ENCODE results near the gene CD163L1.
"Not testable (repeated sequence)": the region's sequence is repeated elsewhere in the genome, so short reads cannot be mapped to it uniquely, and the experiment has no call there.

Gene CD163L1

GRCh38 chr12:7346551-7347225 is 97.3 kb downstream of the CD163L1 start:
- no peaks in the 10 kb centered on the region for H3K36me3 ChIP-seq (ENCODE audit: control insufficient read depth, insufficient read depth, low read length)
- no peaks in the 10 kb centered on the region for H3K4me1 ChIP-seq (ENCODE audit: control insufficient read depth, insufficient read depth, low read length, poor library complexity, severe bottlenecking)
- H3K4me3 ChIP-seq (ENCODE audit: insufficient read depth, low read depth, low read length, poor library complexity, severe bottlenecking), result no peak overlapping the region
- DNase-seq, result no peak
- H3K27me3 ChIP-seq (replicated peaks; ENCODE audit: control insufficient read depth, insufficient read depth, low read length, poor library complexity, severe bottlenecking), result no peaks in the 10 kb centered on the region
- no peaks in the 10 kb centered on the region for H3K9me3 ChIP-seq (ENCODE audit: control insufficient read depth, low read length)
- no peak overlapping the region for H3K27ac ChIP-seq (ENCODE audit: insufficient read depth, low read length, poor library complexity, severe bottlenecking)

- Histone ChIP-seq H3K9me3 (ENCODE audit: control insufficient read depth, low read length) (no peaks in the 10 kb centered on the region), H3K4me1 (ENCODE audit: control insufficient read depth, insufficient read depth, low read length, poor library complexity, severe bottlenecking) (no peaks in the 10 kb centered on the region), H3K4me3 (ENCODE audit: insufficient read depth, low read depth, low read length, poor library complexity, severe bottlenecking) (no peak overlapping the region), H3K27me3 (replicated peaks; ENCODE audit: control insufficient read depth, insufficient read depth, low read length, poor library complexity, severe bottlenecking) (no peaks in the 10 kb centered on the region), H3K36me3 (ENCODE audit: control insufficient read depth, insufficient read depth, low read length) (no peaks in the 10 kb centered on the region), H3K27ac (ENCODE audit: insufficient read depth, low read length, poor library complexity, severe bottlenecking) (no peak overlapping the region)
- DNase-seq, result no peak
These were observed 98.9 kb downstream of the CD163L1 start for GRCh38 chr12:7344833-7345606.

GRCh38 chr12:7339675-7340074 is 104.3 kb downstream of the CD163L1 start:
- no peak for DNase-seq
- no peaks in the 10 kb centered on the region for H3K4me1 ChIP-seq (ENCODE audit: control insufficient read depth, insufficient read depth, low read length, poor library complexity, severe bottlenecking)
- H3K4me3 ChIP-seq (ENCODE audit: insufficient read depth, low read depth, low read length, poor library complexity, severe bottlenecking), result no peak overlapping the region
- no peak overlapping the region for H3K27ac ChIP-seq (ENCODE audit: insufficient read depth, low read length, poor library complexity, severe bottlenecking)
- no peaks in the 10 kb centered on the region for H3K27me3 ChIP-seq (replicated peaks; ENCODE audit: control insufficient read depth, insufficient read depth, low read length, poor library complexity, severe bottlenecking)
- H3K9me3 ChIP-seq (ENCODE audit: control insufficient read depth, low read length), result no peaks in the 10 kb centered on the region
- no peaks in the 10 kb centered on the region for H3K36me3 ChIP-seq (ENCODE audit: control insufficient read depth, insufficient read depth, low read length)

- H3K27ac ChIP-seq (ENCODE audit: insufficient read depth, low read length, poor library complexity, severe bottlenecking); H3K27me3 ChIP-seq (replicated peaks; ENCODE audit: control insufficient read depth, insufficient read depth, low read length, poor library complexity, severe bottlenecking); H3K36me3 ChIP-seq (ENCODE audit: control insufficient read depth, insufficient read depth, low read length); H3K4me3 ChIP-seq (ENCODE audit: insufficient read depth, low read depth, low read length, poor library complexity, severe bottlenecking); H3K4me1 ChIP-seq (ENCODE audit: control insufficient read depth, insufficient read depth, low read length, poor library complexity, severe bottlenecking); H3K9me3 ChIP-seq (ENCODE audit: control insufficient read depth, low read length); DNase-seq: not testable (repeated sequence)
These were observed 106.2 kb downstream of the CD163L1 start for GRCh38 chr12:7337790-7338189.

DNA sequence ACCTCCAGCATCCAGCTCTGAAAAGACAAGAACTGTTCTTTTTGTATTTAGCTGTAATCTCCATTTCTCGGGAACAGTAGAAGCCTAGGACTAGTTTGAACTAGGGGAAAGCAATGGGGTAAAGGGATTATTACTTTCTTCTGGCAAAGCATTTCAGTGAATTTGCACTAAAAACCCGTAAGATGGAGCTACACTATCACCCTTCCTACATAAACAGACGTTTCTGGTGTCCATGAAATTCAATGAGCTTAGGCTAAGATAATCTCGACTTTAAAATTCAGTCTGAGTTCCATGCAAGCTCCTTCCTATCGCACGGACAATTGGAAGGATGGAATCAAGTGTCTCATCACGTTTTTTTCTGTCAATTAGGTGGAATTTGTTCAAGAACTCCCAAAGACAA is 116.0 kb downstream of the CD163L1 start:
- Histone ChIP-seq H3K9me3 (ENCODE audit: control insufficient read depth, low read length) (no peaks in the 10 kb centered on the region), H3K4me1 (ENCODE audit: control insufficient read depth, insufficient read depth, low read length, poor library complexity, severe bottlenecking) (no peaks in the 10 kb centered on the region), H3K27me3 (replicated peaks; ENCODE audit: control insufficient read depth, insufficient read depth, low read length, poor library complexity, severe bottlenecking) (no peaks in the 10 kb centered on the region), H3K27ac (ENCODE audit: insufficient read depth, low read length, poor library complexity, severe bottlenecking) (no peak overlapping the region), H3K36me3 (ENCODE audit: control insufficient read depth, insufficient read depth, low read length) (no peaks in the 10 kb centered on the region), H3K4me3 (ENCODE audit: insufficient read depth, low read depth, low read length, poor library complexity, severe bottlenecking) (no peak overlapping the region)
- no peak for DNase-seq

DNA sequence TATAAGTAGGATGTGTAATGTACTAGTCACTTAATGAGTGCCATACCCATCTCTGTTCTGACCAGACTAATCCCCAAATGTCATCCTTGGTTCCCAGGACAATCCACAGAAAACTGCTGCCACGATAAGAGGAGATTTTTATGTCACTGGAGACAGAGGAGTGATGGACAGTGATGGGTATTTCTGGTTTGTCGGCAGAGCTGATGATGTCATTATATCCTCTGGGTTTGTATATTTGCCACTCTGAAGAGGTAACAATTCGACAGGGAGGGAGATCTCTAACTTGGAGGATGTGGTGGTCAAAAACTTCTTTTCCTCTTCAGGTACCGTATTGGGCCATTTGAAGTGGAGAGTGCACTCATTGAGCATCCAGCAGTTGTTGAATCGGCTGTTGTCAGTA is 119.8 kb downstream of the CD163L1 start:
- Histone ChIP-seq H3K27ac (ENCODE audit: insufficient read depth, low read length, poor library complexity, severe bottlenecking) (no peak overlapping the region), H3K9me3 (ENCODE audit: control insufficient read depth, low read length) (no peaks in the 10 kb centered on the region), H3K4me3 (ENCODE audit: insufficient read depth, low read depth, low read length, poor library complexity, severe bottlenecking) (no peak overlapping the region), H3K27me3 (replicated peaks; ENCODE audit: control insufficient read depth, insufficient read depth, low read length, poor library complexity, severe bottlenecking) (no peaks in the 10 kb centered on the region), H3K4me1 (ENCODE audit: control insufficient read depth, insufficient read depth, low read length, poor library complexity, severe bottlenecking) (no peaks in the 10 kb centered on the region), H3K36me3 (ENCODE audit: control insufficient read depth, insufficient read depth, low read length) (no peaks in the 10 kb centered on the region)
- DNase-seq, result no peak

DNA sequence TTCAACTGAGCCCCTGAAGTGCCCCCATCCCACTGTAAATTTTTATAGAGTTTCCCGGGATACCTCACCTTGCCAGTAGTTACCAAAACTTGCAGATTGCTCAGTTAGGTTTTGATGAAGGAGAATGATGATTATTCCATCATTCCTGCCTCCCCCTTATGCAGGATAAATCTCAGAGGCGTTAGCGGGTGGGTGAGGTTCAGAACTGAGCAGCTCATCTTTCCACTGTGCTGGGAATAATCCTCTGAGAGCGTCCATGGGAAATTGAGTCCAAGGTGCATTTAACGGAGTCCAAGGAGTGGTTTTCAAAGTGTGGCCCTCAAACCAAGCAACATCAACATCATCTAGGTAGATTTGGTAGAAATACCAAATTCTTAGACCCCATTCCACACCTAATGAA is 121.4 kb downstream of the CD163L1 start:
- H3K4me3 ChIP-seq (ENCODE audit: insufficient read depth, low read depth, low read length, poor library complexity, severe bottlenecking), result no peak overlapping the region
- DNase-seq, result no peak
- H3K9me3 ChIP-seq (ENCODE audit: control insufficient read depth, low read length), result no peaks in the 10 kb centered on the region
- H3K36me3 ChIP-seq (ENCODE audit: control insufficient read depth, insufficient read depth, low read length), result no peaks in the 10 kb centered on the region
- H3K4me1 ChIP-seq (ENCODE audit: control insufficient read depth, insufficient read depth, low read length, poor library complexity, severe bottlenecking), result no peaks in the 10 kb centered on the region
- H3K27me3 ChIP-seq (replicated peaks; ENCODE audit: control insufficient read depth, insufficient read depth, low read length, poor library complexity, severe bottlenecking), result no peaks in the 10 kb centered on the region
- no peak overlapping the region for H3K27ac ChIP-seq (ENCODE audit: insufficient read depth, low read length, poor library complexity, severe bottlenecking)

- Histone ChIP-seq H3K27me3 (replicated peaks; ENCODE audit: control insufficient read depth, insufficient read depth, low read length, poor library complexity, severe bottlenecking) (no peaks in the 10 kb centered on the region), H3K4me1 (ENCODE audit: control insufficient read depth, insufficient read depth, low read length, poor library complexity, severe bottlenecking) (no peaks in the 10 kb centered on the region), H3K36me3 (ENCODE audit: control insufficient read depth, insufficient read depth, low read length) (no peaks in the 10 kb centered on the region), H3K4me3 (ENCODE audit: insufficient read depth, low read depth, low read length, poor library complexity, severe bottlenecking) (no peak overlapping the region), H3K9me3 (ENCODE audit: control insufficient read depth, low read length) (no peaks in the 10 kb centered on the region), H3K27ac (ENCODE audit: insufficient read depth, low read length, poor library complexity, severe bottlenecking) (no peak overlapping the region)
- DNase-seq, result no peak
These were observed 122.3 kb downstream of the CD163L1 start for GRCh38 chr12:7321624-7322023.

- no peaks in the 10 kb centered on the region for H3K27me3 ChIP-seq (replicated peaks; ENCODE audit: control insufficient read depth, insufficient read depth, low read length, poor library complexity, severe bottlenecking)
- H3K27ac ChIP-seq (ENCODE audit: insufficient read depth, low read length, poor library complexity, severe bottlenecking), result no peak overlapping the region
- no peaks in the 10 kb centered on the region for H3K36me3 ChIP-seq (ENCODE audit: control insufficient read depth, insufficient read depth, low read length)
- H3K4me1 ChIP-seq (ENCODE audit: control insufficient read depth, insufficient read depth, low read length, poor library complexity, severe bottlenecking), result no peaks in the 10 kb centered on the region
- DNase-seq, result no peak
- H3K9me3 ChIP-seq (ENCODE audit: control insufficient read depth, low read length), result no peaks in the 10 kb centered on the region
- H3K4me3 ChIP-seq (ENCODE audit: insufficient read depth, low read depth, low read length, poor library complexity, severe bottlenecking), result no peak overlapping the region
These were observed 124.0 kb downstream of the CD163L1 start for GRCh38 chr12:7319930-7320329.

GRCh38 chr12:7310070-7310469 is 133.9 kb downstream of the CD163L1 start:
- Histone ChIP-seq H3K36me3 (ENCODE audit: control insufficient read depth, insufficient read depth, low read length) (no peaks in the 10 kb centered on the region), H3K9me3 (ENCODE audit: control insufficient read depth, low read length) (no peaks in the 10 kb centered on the region), H3K27ac (ENCODE audit: insufficient read depth, low read length, poor library complexity, severe bottlenecking) (no peak overlapping the region), H3K27me3 (replicated peaks; ENCODE audit: control insufficient read depth, insufficient read depth, low read length, poor library complexity, severe bottlenecking) (no peaks in the 10 kb centered on the region), H3K4me1 (ENCODE audit: control insufficient read depth, insufficient read depth, low read length, poor library complexity, severe bottlenecking) (no peaks in the 10 kb centered on the region), H3K4me3 (ENCODE audit: insufficient read depth, low read depth, low read length, poor library complexity, severe bottlenecking) (no peak overlapping the region)
- DNase-seq, result no peak
